GM12878 (cell line): Measurements from ENCODE around the gene CHN2. TPM values are rescaled to one million over a fixed set of nuclear protein-coding genes. Genes with fewer than 3 reads are reported as not detected.

Experiments
- ATAC-seq: fragments of 200-7000 bp; cut with Tn5 transposase; 3 replicates; pipeline ENCODE4 v1.9.1; 2020; ENCODE audit warnings: mild to moderate bottlenecking, moderate library complexity
- BruUV-seq: library from RNA; stranded (reverse); fragments of 400-500 nt; replicated peaks from 2 replicates; lab custom pipeline; 2021; lab: Mats Ljungman, UMichigan
- CTCF ChIA-PET: fragments of 300-600 bp; sonication (Branson Sonifier 250); formaldehyde crosslinking; extraction: SDS; loops from one replicate; lab custom pipeline; 2021; ENCODE audit warnings: inconsistent platforms; lab: Yijun Ruan, JAX
- POLR2A ChIA-PET: fragments of 350-600 bp; formaldehyde crosslinking; extraction: SDS; loops from one replicate; lab custom pipeline; 2021; ENCODE audit warnings: inconsistent platforms; lab: Charles Lee
- RAD21 ChIA-PET: fragments of 300-600 bp; sonication (Branson Sonifier 250); formaldehyde crosslinking; loops from one replicate; lab custom pipeline; 2023; ENCODE audit warnings: antibody characterized with exemption; ENCODE audit not compliant: unreplicated experiment; lab: Charles Lee
- SMC1A ChIA-PET: fragments of 300-600 bp; sonication (Branson Sonifier 250); formaldehyde crosslinking; loops from one replicate; lab custom pipeline; 2023; ENCODE audit not compliant: unreplicated experiment, uncharacterized antibody; lab: Charles Lee
- DNase-seq: peaks from one replicate; pipeline ENCODE4 v3.0.0-alpha.2; 2011; ENCODE audit warnings: low read depth, low spot score
- FAIRE-seq: peaks from 3 replicates; lab custom pipeline; 2011; peaks lifted over from hg19 to GRCh38; lab: Jason Lieb, UNC
- H2AFZ ChIP-seq: 2 replicates; pipeline ENCODE4 v1.6.0; 2011; ENCODE audit warnings: low read depth, low read length, control low read depth; ENCODE audit not compliant: control insufficient read depth
- H3K27ac ChIP-seq: 2 replicates; pipeline ENCODE4 v1.5.1; 2011; ENCODE audit warnings: control low read depth; ENCODE audit not compliant: control insufficient read depth, insufficient read depth
- H3K27me3 ChIP-seq, 2 experiments: replicated peaks in 1 of 2; 2 replicates each; pipeline versions ENCODE4 v1.6.0 to v1.6.1; 2011; ENCODE audit warnings: low read length in 1 of 2; ENCODE audit not compliant: control insufficient read depth in 2 of 2, insufficient read depth in 2 of 2
- H3K36me3 ChIP-seq, 2 experiments: 2 replicates each; pipeline ENCODE4 v1.5.1; 2011; ENCODE audit warnings: low read length in 1 of 2; ENCODE audit not compliant: control insufficient read depth in 2 of 2, insufficient read depth in 2 of 2
- H3K4me1 ChIP-seq: 2 replicates; pipeline ENCODE4 v1.6.1; 2011; ENCODE audit warnings: mild to moderate bottlenecking, low read length, moderate library complexity, mixed read lengths; ENCODE audit not compliant: control insufficient read depth, insufficient read depth
- H3K4me2 ChIP-seq: 2 replicates; pipeline ENCODE4 v1.6.0; 2011; ENCODE audit warnings: control low read depth; ENCODE audit not compliant: control insufficient read depth, insufficient read depth
- H3K4me3 ChIP-seq: fragments of 200-600 bp; sonication (generic); 2 replicates; pipeline ENCODE4 v1.5.1; 2016
- H3K79me2 ChIP-seq: 2 replicates; pipeline ENCODE4 v1.6.0; 2011; ENCODE audit warnings: low read length; ENCODE audit not compliant: control insufficient read depth, insufficient read depth
- H3K9ac ChIP-seq: 2 replicates; pipeline ENCODE4 v1.8.0; 2011; ENCODE audit warnings: low read length, control low read depth, mixed read lengths; ENCODE audit not compliant: control insufficient read depth, insufficient read depth
- H3K9me3 ChIP-seq: replicated peaks from 3 replicates; pipeline ENCODE4 v1.5.1; 2011; ENCODE audit warnings: mild to moderate bottlenecking, low read length; ENCODE audit not compliant: control insufficient read depth, insufficient read depth
- H4K20me1 ChIP-seq: 2 replicates; pipeline ENCODE4 v1.6.0; 2011; ENCODE audit not compliant: control insufficient read depth, insufficient read depth
- E4F1 ChIP-seq: fragments of 450-650 bp; IDR thresholded peaks from 2 replicates; pipeline ENCODE4 v1.6.1; 2018; ENCODE audit warnings: borderline replicate concordance, mild to moderate bottlenecking; ENCODE audit not compliant: partially characterized antibody
- ELK1 ChIP-seq: IDR thresholded peaks from 2 replicates; pipeline ENCODE4 v1.6.1; 2012; ENCODE audit warnings: low read depth, low read length, improper control_type of control experiment
- EZH2 ChIP-seq: IDR thresholded peaks from 2 replicates; pipeline ENCODE4 v1.6.1; 2012; ENCODE audit warnings: low read depth, mild to moderate bottlenecking, control low read depth, inconsistent platforms, low read length, borderline replicate concordance; ENCODE audit not compliant: control insufficient read depth
- JUNB ChIP-seq: IDR thresholded peaks from 2 replicates; pipeline ENCODE4 v1.6.1; 2016; ENCODE audit warnings: antibody characterized with exemption, mild to moderate bottlenecking
- NBN ChIP-seq: fragments of 450-650 bp; IDR thresholded peaks from 2 replicates; pipeline ENCODE4 v1.6.1; 2016
- NFYA ChIP-seq: IDR thresholded peaks from 2 replicates; pipeline ENCODE4 v1.6.1; 2011; ENCODE audit warnings: low read depth, mild to moderate bottlenecking, low read length, improper control_type of control experiment, borderline replicate concordance
- NRF1 ChIP-seq: conservative IDR thresholded peaks from 2 replicates; pipeline ENCODE4 v1.6.1; 2011; ENCODE audit warnings: mild to moderate bottlenecking, low read depth, low read length, improper control_type of control experiment
- SMAD5 ChIP-seq: IDR thresholded peaks from 2 replicates; pipeline ENCODE4 v1.6.1; 2016; ENCODE audit warnings: antibody characterized with exemption, low read depth
- SMC3 ChIP-seq: IDR thresholded peaks from 2 replicates; pipeline ENCODE4 v1.6.1; 2011; ENCODE audit warnings: low read length, improper control_type of control experiment, borderline replicate concordance
- ZNF217 ChIP-seq: fragments of 450-650 bp; IDR thresholded peaks from 2 replicates; pipeline ENCODE4 v1.6.1; 2017; ENCODE audit warnings: antibody characterized with exemption, mild to moderate bottlenecking
- WGBS: methylation state at CpG from one replicate; pipeline ENCODE4 v1.1.6; 2016; ENCODE audit warnings: low lambda C conversion rate; ENCODE audit not compliant: insufficient replicate concordance, insufficient coverage; ENCODE audit errors: missing lambda C conversion rate; 5-methylcytosine and 5-hydroxymethylcytosine counted together
- in situ Hi-C: fragments of 300-500 bp; cut with MboI; formaldehyde crosslinking; loops from 9 replicates; pipeline ENCODE4 v1.14.3; 2018; ENCODE audit warnings: mixed read lengths
- intact Hi-C: fragments of 100-400 bp; cut with micrococcal nuclease; formaldehyde crosslinking; loops from one replicate; pipeline ENCODE4 v1.14.2; 2022; ENCODE audit not compliant: unreplicated experiment
- polyA plus RNA-seq, 11 experiments: library from polyadenylated mRNA; depleted of rRNA in 4 of 11; unstranded in 6 of 11; stranded (reverse) in 5 of 11; fragments of >200 nt; fragmentation: Nextera tagmentation in 4 of 11; fragmentation: Illumina TruSeq in 1 of 11; extraction: Ambion mirVana in 4 of 11; extraction: Trizol in 1 of 11; gene quantifications; 1 replicate in 1 of 11; 2 replicates in 10 of 11; pipeline versions ENCODE4 v1.2.1 to v1.2.3, GENCODE V29; 2011 to 2016; ENCODE audit warnings: inconsistent platforms in 2 of 11, missing spikeins in 2 of 11, low read depth in 1 of 11
- total RNA-seq, 4 experiments: library from RNA; depleted of rRNA in 3 of 4; stranded (reverse); fragments of >200 nt in 3 of 4; fragmentation: Illumina TruSeq in 1 of 4; extraction: Trizol in 1 of 4; gene quantifications; 2 replicates each; pipeline versions ENCODE4 v1.2.1 to v1.2.3, GENCODE V29; 2013 to 2021

The CHN2 gene
- total and polyA plus RNA-seq, 10 of the 15 experiments (the other 5 are each of a cell fraction or from before 2014, with no cell fraction given), result 0.11 to 3.8 (median 0.37) TPM; not detected in 2

- TF ChIP-seq E4F1, result no peak
These were observed 54.3 kb downstream of the CHN2 start (continued) for GRCh38 chr7:29248713-29249382.

- CTCF ChIA-PET, result interaction anchor here (0.9 kb wide), 1 partner anchor 11 kb away, joined by 3 read pairs; no protein-coding TSS in a partner anchor
- BruUV-seq, result no TSS peak
- intact Hi-C loops, result no loop called here
These were observed 54.8 kb downstream of the CHN2 start for GRCh38 chr7:29249383-29249750.

More at GRCh38 chr7:29249383-29249750, 54.8 kb downstream of the CHN2 start:
- Histone ChIP-seq H3K4me1 (no peaks in the 10 kb centered on the region), H3K4me2 (no peak overlapping the region), H3K27ac (no peak overlapping the region), H2AFZ (no peak overlapping the region), H3K9me3 (no peaks in the 10 kb centered on the region), H3K9ac (no peak overlapping the region), H3K4me3 (no peak overlapping the region), H3K27me3 (no peaks in the 10 kb centered on the region; a peak in 1 of 4 replicates), H4K20me1 (no peaks in the 10 kb centered on the region; the same call in 1 of the 2 replicates), H3K36me3 (no peaks in the 10 kb centered on the region), H3K79me2 (no peaks in the 10 kb centered on the region)
- ChIA-PET SMC1A (no interaction called here), RAD21 (no interaction called here), POLR2A (no interaction called here)
- ATAC-seq (no peak), DNase-seq (no peak), FAIRE-seq (no peak)
- in situ Hi-C loops, result no loop called here
- no peak for TF ChIP-seq ZNF217
- TF ChIP-seq EZH2, result no peak
- TF ChIP-seq SMC3, result no peak
- no peak for TF ChIP-seq NRF1
- TF ChIP-seq NFYA, result no peak
- no peak for TF ChIP-seq SMAD5
- no peak for TF ChIP-seq JUNB
- TF ChIP-seq ELK1, result no peak
- no peak for TF ChIP-seq NBN
- WGBS, result 36% methylated on average over 7 of the region's 7 CpGs
